SK-MEL-5 (cell line): Measurements from ENCODE around the gene PPARGC1A. TPM values are rescaled to one million over a fixed set of nuclear protein-coding genes. Genes with fewer than 3 reads are reported as not detected.

Experiments
- DNase-seq: peaks from one replicate; pipeline ENCODE4 v3.0.0-alpha.2; 2016; ENCODE audit warnings: low read depth, low spot score
- in situ Hi-C: cut with HindIII; loops from 2 replicates; pipeline ENCODE4 v1.10.0; 2016; ENCODE audit warnings: low sequenced_read_pairs, high pct_unique_total_duplicates, low pct_unique_long_range_greater_than_20kb
- total RNA-seq: library from RNA; depleted of rRNA; stranded (reverse); fragments of >200 nt; shearing (Covaris generic); gene quantifications from 2 replicates; pipeline ENCODE4 v1.2.3, GENCODE V29; 2014

PPARGC1A gene
- total RNA-seq, 1 experiment from 2014 or later, result 88.7 TPM

DNA sequence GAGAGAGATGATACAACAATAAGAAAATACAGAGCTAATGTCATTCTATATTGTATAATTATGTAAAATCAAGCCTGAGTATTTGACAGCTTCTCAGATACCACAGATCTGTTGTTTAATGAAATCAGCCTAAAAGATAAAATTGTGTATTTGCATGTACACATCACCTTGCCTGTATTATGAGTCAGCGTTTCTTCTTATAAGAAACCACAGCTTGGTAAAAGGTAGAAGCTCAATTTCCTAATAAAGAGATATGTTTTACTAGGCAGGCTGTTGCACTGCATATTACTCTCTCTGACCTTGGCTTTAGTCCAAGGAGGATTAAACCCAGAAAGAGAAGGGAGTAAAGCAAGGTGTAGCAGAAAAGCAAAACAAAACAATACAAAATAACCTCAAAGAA is 121.3 kb downstream of the PPARGC1A start:
- DNase-seq, result no peak
- in situ Hi-C loops, result no loop called here

GRCh38 chr4:23766344-23766743 is 123.5 kb downstream of the PPARGC1A start:
- in situ Hi-C loops, result no loop called here
- DNase-seq, result no peak

- DNase-seq, result no peak
- in situ Hi-C loops, result no loop called here
These were observed 126.3 kb downstream of the PPARGC1A start for GRCh38 chr4:23763559-23763958.

GRCh38 chr4:23762551-23762950 is 127.3 kb downstream of the PPARGC1A start:
- in situ Hi-C loops, result no loop called here
- no peak for DNase-seq

DNA sequence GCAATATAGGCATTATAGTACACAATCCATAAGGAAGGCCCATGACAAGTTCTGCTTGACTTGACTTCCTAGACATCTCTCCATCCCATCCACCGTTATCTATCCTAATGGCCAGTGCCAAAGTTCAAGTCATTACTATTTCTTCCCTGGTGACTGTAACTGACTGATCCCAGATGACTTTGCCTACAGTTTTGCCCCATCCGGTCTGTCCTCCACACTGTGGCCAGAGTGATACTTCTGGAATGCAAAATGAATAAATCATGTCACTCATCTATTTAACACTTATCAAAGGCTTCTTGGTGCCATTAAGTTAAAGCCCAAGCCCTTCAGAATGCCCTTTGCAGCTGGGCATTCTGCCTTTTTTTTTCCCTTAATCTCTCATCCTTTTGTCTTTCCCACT is 130.8 kb downstream of the PPARGC1A start:
- no peak for DNase-seq
- in situ Hi-C loops, result no loop called here

- in situ Hi-C loops, result no loop called here
- DNase-seq, result no peak
These were observed 135.2 kb downstream of the PPARGC1A start for GRCh38 chr4:23754688-23755087.

- in situ Hi-C loops, result no loop called here
- no peak for DNase-seq
These were observed 139.7 kb downstream of the PPARGC1A start for GRCh38 chr4:23750125-23750524.

DNA sequence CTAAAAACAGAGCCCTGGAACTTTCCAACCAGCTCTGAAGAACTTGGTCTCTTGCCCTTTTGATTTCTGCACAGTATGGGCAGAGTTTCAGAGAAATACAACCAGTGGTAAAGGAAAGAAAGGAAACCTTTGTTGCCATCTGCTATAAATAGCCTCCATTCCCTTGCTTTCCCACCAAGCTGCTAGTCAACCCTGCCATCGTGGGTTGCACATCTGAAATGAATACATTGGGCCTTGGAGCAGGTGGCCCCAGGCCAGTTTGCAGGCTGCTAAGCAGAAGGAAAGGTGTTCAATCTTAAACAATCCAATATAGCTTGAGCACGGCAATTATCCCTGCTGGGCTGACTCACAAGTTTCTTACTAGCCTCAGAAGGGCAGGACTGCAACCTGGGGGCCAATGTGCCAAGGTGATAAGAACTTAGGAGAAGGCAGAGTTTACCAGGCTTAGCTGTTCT is 142.5 kb downstream of the PPARGC1A start:
- in situ Hi-C loops, result no loop called here
- DNase-seq, result no peak

GRCh38 chr4:23746672-23747071 is 143.2 kb downstream of the PPARGC1A start:
- DNase-seq, result no peak
- in situ Hi-C loops, result no loop called here

GRCh38 chr4:23746027-23746426 is 143.8 kb downstream of the PPARGC1A start:
- in situ Hi-C loops, result no loop called here
- no peak for DNase-seq

DNA sequence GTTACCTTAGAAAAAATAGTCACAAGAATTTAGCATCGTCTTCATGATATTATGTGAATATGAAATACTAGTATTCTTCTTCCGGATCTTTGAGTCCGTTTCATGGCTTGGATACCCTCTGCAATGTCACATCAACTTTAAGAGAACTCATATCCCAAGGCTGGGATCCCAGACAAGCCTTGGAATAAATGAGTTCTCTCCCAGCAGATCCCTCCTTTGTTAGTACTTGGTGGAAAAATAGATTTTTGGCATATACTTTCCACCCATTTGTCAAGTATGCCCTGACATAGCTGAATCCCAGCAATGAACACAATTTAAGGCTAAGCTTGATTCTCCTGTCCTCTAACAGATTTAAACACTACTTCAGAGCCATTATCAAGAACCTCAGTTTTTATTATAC is 144.5 kb downstream of the PPARGC1A start:
- in situ Hi-C loops, result no loop called here
- DNase-seq, result no peak
